Smooth muscle cell of the coronary artery (primary cell): Measurements from ENCODE around the gene LYPD5. TPM values are rescaled to one million over a fixed set of nuclear protein-coding genes. Genes with fewer than 3 reads are reported as not detected.

Experiments
- total RNA-seq: library from RNA; depleted of rRNA; stranded (reverse); fragments of >200 nt; gene quantifications from 2 replicates; pipeline ENCODE4 v1.2.3, GENCODE V29; 2014; ENCODE audit warnings: low replicate concordance

LYPD5 gene, protein sequence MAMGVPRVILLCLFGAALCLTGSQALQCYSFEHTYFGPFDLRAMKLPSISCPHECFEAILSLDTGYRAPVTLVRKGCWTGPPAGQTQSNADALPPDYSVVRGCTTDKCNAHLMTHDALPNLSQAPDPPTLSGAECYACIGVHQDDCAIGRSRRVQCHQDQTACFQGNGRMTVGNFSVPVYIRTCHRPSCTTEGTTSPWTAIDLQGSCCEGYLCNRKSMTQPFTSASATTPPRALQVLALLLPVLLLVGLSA
- total RNA-seq = 0.68 and 1.2 TPM in 2 replicates

DNA sequence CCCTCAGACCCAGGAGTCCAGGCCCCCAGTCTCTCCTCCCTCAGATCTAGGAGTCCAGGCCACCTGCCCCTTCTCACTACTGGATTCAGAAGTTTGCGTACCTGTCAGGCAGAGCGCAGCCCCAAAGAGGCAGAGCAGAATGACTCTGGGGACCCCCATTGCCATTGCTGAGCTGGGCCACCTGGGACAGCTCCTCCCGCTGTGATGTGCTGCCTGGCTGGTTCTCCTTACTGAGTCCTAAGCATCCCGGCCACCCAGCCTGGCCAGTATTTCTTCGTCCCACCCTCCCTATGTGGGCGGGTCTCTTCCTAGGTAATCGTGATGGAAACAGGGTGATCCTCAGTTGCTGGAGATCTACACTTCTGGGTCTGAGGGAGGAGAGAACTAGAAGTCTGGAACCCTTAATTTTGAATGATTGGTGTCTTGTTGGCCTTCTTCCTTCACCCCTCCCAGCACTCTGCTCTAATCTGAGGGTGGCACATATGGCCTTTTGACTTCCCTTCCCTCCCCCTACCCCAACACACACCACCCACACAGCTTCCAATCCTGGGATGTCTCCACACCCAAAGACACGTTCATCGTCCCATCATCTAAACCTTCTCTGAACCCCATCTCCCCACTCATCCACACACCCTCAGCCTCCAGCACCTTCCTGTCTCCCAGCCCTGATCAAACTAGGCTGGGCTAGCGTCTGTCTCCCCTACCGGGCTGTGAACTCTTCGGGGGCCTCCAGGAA, at the start of gene LYPD5:
LYPD5 (minus strand) TSS at position 232 of the 736 bp plus-strand sequence; CDS start at position 165, 67 bp downstream.

DNA sequence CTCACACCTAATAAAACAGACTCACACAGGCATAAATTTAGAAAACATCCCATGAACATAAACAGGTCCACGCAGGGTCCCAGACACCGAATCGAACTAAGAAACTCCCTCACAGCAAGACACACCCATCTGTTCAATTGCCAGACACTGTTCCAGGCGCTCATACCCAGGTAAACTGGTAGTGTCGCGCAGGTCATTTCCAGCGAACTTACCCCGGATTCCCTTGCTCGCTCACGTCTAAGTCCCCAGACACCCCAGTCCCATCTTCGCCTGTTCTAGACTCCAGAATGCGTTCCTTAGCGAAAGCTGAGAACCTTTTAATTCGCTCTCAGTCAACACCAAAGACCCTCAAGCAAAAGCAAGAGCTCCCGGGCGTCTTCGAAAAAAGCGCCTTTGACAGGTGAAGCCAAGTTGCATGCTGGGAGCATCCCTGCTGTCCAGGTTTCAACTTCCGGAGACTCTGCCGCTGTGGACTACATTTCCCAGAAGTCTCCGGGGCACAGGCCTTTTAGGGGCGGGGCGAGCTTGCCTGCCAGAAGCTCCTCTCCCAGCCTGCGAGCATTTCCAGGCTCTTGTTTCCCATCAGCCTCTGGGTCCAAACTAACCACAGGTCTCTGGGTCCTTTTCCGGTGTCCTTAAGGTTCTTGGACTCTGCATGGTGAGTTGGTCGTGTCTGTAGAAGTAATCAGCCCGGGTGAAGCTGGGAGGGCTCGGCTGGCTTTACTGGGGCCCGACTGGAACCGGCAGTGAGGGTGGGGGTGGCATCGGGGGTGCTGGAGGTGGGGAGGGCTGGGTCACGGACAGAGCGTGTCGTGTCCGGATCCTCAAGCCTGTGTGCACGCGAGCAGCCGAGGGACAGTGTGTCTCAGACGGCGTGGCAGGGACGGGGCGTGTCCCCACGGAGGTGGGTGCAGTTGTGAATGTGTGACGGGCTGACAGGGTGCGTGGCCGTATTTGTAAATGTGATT, 24.8 kb upstream of the LYPD5 start, which contains the start of gene ZNF283:
ZNF283 (plus strand) TSS at position 535 of the 968 bp plus-strand sequence. CDS start 6,184 bp downstream, outside the sequence.

DNA sequence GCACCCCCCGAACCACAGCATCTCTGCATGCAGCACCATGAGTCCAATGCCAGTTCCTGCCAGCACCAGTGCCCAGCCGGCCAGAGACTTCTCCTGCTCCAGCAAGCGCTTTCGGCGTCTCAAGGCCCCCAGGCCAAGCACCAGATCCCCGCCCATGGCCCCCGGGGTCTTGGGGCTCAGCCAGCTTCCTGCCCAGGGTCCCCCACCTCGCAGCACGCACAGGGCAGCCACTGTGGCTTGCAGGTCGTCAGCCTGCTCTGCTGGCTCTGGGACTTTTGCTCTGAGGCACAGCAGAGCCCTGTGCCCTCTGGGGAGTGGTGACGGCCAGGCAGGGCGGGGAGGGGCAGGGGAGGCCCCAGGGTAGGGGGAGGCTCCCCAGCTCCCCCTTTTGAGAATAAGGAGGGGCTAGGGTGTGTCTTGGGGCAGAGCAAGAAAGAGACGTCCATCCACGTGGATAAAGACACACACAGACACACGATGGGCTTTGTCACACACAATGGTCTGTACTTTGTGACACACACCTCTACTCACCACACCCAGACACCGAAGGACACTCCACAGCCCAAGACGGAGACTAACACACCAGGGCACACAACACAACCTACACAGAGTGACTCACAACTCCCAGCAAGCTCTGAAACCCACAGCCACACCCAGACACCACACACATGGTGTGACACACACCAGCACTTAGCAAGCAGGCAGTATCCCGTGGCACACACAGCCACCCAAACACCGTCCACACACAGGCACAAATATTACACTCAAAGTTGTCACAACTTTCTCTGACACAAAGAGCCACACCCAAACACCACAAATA, 21.3 kb downstream of the LYPD5 start, which contains the start of gene KCNN4:
KCNN4 (minus strand) TSS at position 268 of the 820 bp plus-strand sequence; CDS start at position 156, 112 bp downstream.

DNA sequence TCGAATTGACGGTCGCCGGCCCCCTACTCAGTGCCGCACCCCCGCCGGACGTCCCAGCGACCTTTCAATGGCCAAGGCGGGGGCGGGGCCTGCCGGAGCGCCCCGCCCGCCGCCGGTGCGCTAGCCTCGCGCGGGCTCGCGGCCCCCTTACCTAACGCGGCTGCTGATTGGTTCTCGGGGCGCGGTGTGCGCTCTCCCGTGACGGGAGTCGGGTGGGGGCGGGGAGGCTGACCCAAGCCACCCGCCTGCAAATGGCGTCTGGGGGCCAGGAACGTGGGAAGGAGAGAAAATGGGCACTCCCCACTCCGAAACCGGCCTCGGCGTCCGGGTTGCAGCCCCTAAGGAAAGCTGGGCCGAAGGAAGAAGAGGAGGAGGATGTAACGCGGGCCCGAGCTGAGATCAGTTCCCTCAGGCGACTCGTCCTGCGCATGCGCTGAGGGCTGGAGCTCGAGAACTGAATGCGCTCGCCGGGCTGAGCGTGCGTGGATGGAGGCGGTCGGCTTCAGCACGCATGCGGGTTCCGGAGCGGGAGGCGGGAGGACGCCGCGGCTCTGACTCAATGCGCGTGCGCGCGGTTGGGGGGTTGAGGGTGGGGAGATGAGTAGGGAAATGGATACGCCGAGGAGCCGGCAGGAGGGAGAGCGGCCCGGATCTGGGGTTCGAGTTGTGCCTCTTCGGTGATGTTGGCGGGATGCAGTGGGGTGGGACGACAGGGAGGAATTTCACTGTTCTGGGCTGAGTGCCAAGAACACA, 47.6 kb downstream of the LYPD5 start, which contains the start of gene SMG9:
SMG9 (minus strand) TSS at position 460 of the 753 bp plus-strand sequence. CDS start 4,221 bp downstream, outside the sequence.

Other genes starting within 250 kb of the LYPD5 start
- 11.2 and 18.5 TPM in 2 replicates for gene XRCC1, start 226.9 kb downstream of the LYPD5 start, total RNA-seq
- 0.83 and 6.4 TPM in 2 replicates for gene PINLYP, start 226.6 kb downstream of the LYPD5 start, total RNA-seq
- gene IRGQ, start 206.3 kb downstream of the LYPD5 start, total RNA-seq = 17.1 and 22.7 TPM in 2 replicates
- gene ZNF576, start 205.9 kb downstream of the LYPD5 start, total RNA-seq = 8.0 and 11.8 TPM in 2 replicates
- gene SRRM5, start 190.4 kb downstream of the LYPD5 start, total RNA-seq = not detected in 2 replicates
- 38.0 and 53.7 TPM in 2 replicates for gene ZNF428, start 182.8 kb downstream of the LYPD5 start, total RNA-seq
- 1.7 and 3.4 TPM in 2 replicates for gene CADM4, start 162.6 kb downstream of the LYPD5 start, total RNA-seq
- 38.0 and 43.1 TPM in 2 replicates for gene PLAUR, start 132.3 kb downstream of the LYPD5 start, total RNA-seq
- not detected in 2 replicates for gene IRGC, start 86.4 kb downstream of the LYPD5 start, total RNA-seq
- gene SMG9, start 47.5 kb downstream of the LYPD5 start, total RNA-seq = 8.7 and 9.1 TPM in 2 replicates
- gene KCNN4, start 21.5 kb downstream of the LYPD5 start, total RNA-seq = 3.4 and 7.5 TPM in 2 replicates
- gene ZNF283, start 24.9 kb upstream of the LYPD5 start, total RNA-seq = 5.5 and 11.3 TPM in 2 replicates
- gene ZNF404, start 81.5 kb upstream of the LYPD5 start, total RNA-seq = 2.6 TPM in 2 replicates
- 15.5 and 16.1 TPM in 2 replicates for gene ZNF45, start 132.8 kb upstream of the LYPD5 start, total RNA-seq
- 6.3 and 8.4 TPM in 2 replicates for gene ZNF221, start 148.8 kb upstream of the LYPD5 start, total RNA-seq
- 7.0 and 9.8 TPM in 2 replicates for gene ZNF155, start 181.7 kb upstream of the LYPD5 start, total RNA-seq
- gene ZNF230, start 200.5 kb upstream of the LYPD5 start, total RNA-seq = 3.3 and 8.7 TPM in 2 replicates
- 4.3 and 8.9 TPM in 2 replicates for gene ZNF222, start 222.9 kb upstream of the LYPD5 start, total RNA-seq
- gene ZNF223, start 249.6 kb upstream of the LYPD5 start, total RNA-seq = 4.2 and 6.1 TPM in 2 replicates